HG03460 (cell line): ENCODE data around the gene NAT16.
"Not testable (repeated sequence)": the region's sequence is repeated elsewhere in the genome, so short reads cannot be mapped to it uniquely, and the experiment has no call there.

ENCODE experiments used
- ATAC-seq: cut with Tn5 transposase; IDR thresholded peaks from one replicate; pipeline ENCODE4 v1.9.1; 2021; ENCODE audit not compliant: unreplicated experiment

The NAT16 gene

GRCh38 chr7:101129603-101130117, 50.4 kb downstream of the NAT16 start:
- no peak for ATAC-seq

GRCh38 chr7:101128040-101128834, 51.9 kb downstream of the NAT16 start:
- ATAC-seq, result no peak

DNA sequence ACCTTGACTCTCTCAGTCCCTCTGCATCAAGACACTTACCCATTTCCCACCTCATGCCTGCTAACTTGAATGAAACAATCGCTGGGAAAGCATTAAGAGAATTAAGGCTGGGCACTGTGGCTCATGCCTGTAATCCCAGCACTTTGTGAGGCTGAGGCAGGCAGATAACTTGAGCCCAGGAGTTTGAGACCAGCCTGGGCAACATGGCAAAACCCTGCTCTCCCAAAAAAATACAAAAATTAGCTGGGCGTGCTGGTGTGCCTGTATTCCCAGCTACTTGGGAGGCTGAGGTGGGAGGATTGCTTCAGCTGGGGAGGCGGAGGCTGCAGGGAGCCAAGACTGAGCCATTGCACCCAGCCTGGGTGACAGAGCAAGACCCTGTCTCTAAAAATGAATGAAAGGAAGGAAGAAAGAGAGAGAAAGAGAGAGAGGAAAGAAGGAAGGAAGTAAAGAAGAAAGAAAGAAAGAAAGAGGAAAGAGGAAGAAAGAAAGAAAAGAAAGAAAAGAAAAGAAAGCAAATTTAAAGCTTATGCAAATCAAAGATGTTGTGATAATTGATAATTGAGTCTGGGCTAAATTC, 52.5 kb downstream of the NAT16 start:
- no peak for ATAC-seq

GRCh38 chr7:101126651-101127459, 53.2 kb downstream of the NAT16 start, which contains the start of gene SERPINE1:
SERPINE1 (plus strand) TSS chr7:101127104; CDS start chr7:101128394, 1,290 bp downstream.
- peak; percentile 55 for ATAC-seq

- peak; percentile 61 for ATAC-seq
These were observed 54.0 kb downstream of the NAT16 start for GRCh38 chr7:101125989-101126650.

DNA sequence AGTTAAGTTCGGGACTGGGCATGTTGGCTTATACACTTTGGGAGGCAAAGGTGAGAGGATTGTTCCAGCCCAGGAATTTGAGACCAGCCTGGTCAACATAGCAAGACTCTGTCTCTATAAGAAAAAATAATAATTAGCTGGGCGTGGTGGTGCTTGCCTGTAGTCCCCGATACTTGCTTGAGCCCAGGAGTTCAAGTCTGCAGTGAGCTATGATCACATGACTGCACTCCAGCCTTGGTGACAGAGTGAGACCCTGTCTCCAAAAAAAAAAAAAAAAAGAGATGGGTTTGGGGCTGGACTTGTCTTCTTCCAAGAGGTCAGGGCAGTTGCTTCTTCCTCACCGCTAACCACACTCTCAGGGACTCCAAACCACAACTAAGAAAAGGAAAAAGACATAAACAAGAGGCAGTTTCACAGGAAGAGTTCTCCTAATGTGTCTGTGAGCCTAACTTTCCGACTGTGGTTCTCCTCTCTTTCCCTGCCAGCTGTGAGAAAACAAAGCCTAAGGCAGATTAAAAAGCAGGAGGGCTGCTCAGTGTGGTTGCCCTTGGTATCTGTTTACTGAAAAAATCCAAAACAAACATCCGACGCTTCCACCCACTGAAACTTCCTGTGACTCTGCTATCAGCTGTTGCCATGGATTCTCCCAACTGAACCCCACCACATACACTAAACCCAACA, 55.6 kb downstream of the NAT16 start:
- ATAC-seq, result no peak

- no peak for ATAC-seq
These were observed 56.4 kb downstream of the NAT16 start for GRCh38 chr7:101123703-101124068.

GRCh38 chr7:101122933-101123702, 57.0 kb downstream of the NAT16 start:
- ATAC-seq, result no peak

GRCh38 chr7:101121991-101122932, 57.8 kb downstream of the NAT16 start:
- ATAC-seq, result no peak

DNA sequence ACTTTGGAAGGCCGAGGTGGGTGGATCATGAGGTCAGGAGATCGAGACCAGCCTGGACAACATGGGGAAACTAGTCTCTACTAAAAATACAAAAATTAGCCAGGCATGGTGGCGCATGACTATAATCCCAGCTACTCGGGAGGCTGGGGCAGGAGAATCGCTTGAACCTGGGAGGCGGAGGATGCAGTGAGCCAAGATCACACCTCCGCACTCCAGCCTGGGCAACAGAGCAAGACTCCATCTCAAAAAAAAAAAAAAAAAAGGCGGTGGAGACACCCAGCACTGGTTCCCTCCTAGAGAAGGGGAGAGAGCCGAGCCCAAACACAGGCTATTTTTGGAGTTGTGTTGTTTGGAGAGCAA, 58.5 kb downstream of the NAT16 start:
- ATAC-seq, result not testable (repeated sequence)
